ENCODE results near the gene PRKCB. TPM values are rescaled to one million over a fixed set of nuclear protein-coding genes. Genes with fewer than 3 reads are reported as not detected.

The PRKCB gene
- polyA plus RNA-seq, 1 donor from 2014 or later: 27.6 TPM

- H3K79me2 ChIP-seq (replicated peaks; ENCODE audit: insufficient read depth, low read length): no peaks in the 10 kb centered on the region
- no peak overlapping the region for H3K9ac ChIP-seq (ENCODE audit: low read length)
- H3K27ac ChIP-seq (ENCODE audit: low read length): no peak overlapping the region
- H3K36me3 ChIP-seq (ENCODE audit: insufficient read depth, low read length): no peaks in the 10 kb centered on the region
- H3K4me2 ChIP-seq (ENCODE audit: low read length): no peak overlapping the region
- TF ChIP-seq REST (IDR thresholded peaks at IDR 0.05; ENCODE audit: borderline replicate concordance) (no peak), EP300 (conservative IDR thresholded peaks at IDR 0.05; ENCODE audit: poor library complexity, severe bottlenecking) (no peak), EZH2 (IDR thresholded peaks at IDR 0.05; ENCODE audit: borderline replicate concordance, insufficient read depth, low read length, poor library complexity, severe bottlenecking) (no peak), RAD21 (conservative IDR thresholded peaks at IDR 0.05) (no peak), SMC3 (conservative IDR thresholded peaks at IDR 0.05; ENCODE audit: poor library complexity) (no peak), POLR2AphosphoS5 (IDR thresholded peaks at IDR 0.05) (no peak), TAF1 (IDR thresholded peaks at IDR 0.05; ENCODE audit: low read depth) (no peak), MXI1 (conservative IDR thresholded peaks at IDR 0.05; ENCODE audit: poor library complexity, severe bottlenecking) (no peak), CTCF (IDR thresholded peaks at IDR 0.05; ENCODE audit: poor library complexity, severe bottlenecking) (no peak)
- H3K4me3 ChIP-seq (ENCODE audit: low read length): no peak overlapping the region
- H3K9me2 ChIP-seq (ENCODE audit: insufficient read depth, low read length): no peaks in the 10 kb centered on the region
- H2AFZ ChIP-seq (ENCODE audit: low read depth, low read length): no peak overlapping the region
- no peaks in the 10 kb centered on the region for H3F3A ChIP-seq (ENCODE audit: insufficient read depth, low read length, poor library complexity, severe bottlenecking)
- H3K9me3 ChIP-seq (ENCODE audit: low read length): no peaks in the 10 kb centered on the region
- no peaks in the 10 kb centered on the region for H3K27me3 ChIP-seq (ENCODE audit: insufficient read depth, low read depth, low read length)
- no peaks in the 10 kb centered on the region for H4K20me1 ChIP-seq (ENCODE audit: insufficient read depth)
These were observed 317.0 kb downstream of the PRKCB start for GRCh38 chr16:24152826-24153225.

GRCh38 chr16:24156777-24157176, 321.0 kb downstream of the PRKCB start:
- H3K36me3 ChIP-seq (ENCODE audit: insufficient read depth, low read length): no peaks in the 10 kb centered on the region
- no peaks in the 10 kb centered on the region for H3K9me3 ChIP-seq (ENCODE audit: low read length)
- TF ChIP-seq RAD21 (conservative IDR thresholded peaks at IDR 0.05): no peak
- TF ChIP-seq CTCF (IDR thresholded peaks at IDR 0.05; ENCODE audit: poor library complexity, severe bottlenecking): no peak
- TF ChIP-seq SMC3 (conservative IDR thresholded peaks at IDR 0.05; ENCODE audit: poor library complexity): no peak
- TF ChIP-seq EZH2 (IDR thresholded peaks at IDR 0.05; ENCODE audit: borderline replicate concordance, insufficient read depth, low read length, poor library complexity, severe bottlenecking): no peak
- TF ChIP-seq MXI1 (conservative IDR thresholded peaks at IDR 0.05; ENCODE audit: poor library complexity, severe bottlenecking): no peak
- no peak for TF ChIP-seq TAF1 (IDR thresholded peaks at IDR 0.05; ENCODE audit: low read depth)
- TF ChIP-seq EP300 (conservative IDR thresholded peaks at IDR 0.05; ENCODE audit: poor library complexity, severe bottlenecking): no peak
- no peak for TF ChIP-seq REST (IDR thresholded peaks at IDR 0.05; ENCODE audit: borderline replicate concordance)
- no peak for TF ChIP-seq POLR2AphosphoS5 (IDR thresholded peaks at IDR 0.05)
- no peaks in the 10 kb centered on the region for H3F3A ChIP-seq (ENCODE audit: insufficient read depth, low read length, poor library complexity, severe bottlenecking)
- H3K27me3 ChIP-seq (ENCODE audit: insufficient read depth, low read depth, low read length): no peaks in the 10 kb centered on the region
- H3K4me3 ChIP-seq (ENCODE audit: low read length): no peak overlapping the region
- H3K4me2 ChIP-seq (ENCODE audit: low read length): no peak overlapping the region
- no peak overlapping the region for H2AFZ ChIP-seq (ENCODE audit: low read depth, low read length)
- H3K9ac ChIP-seq (ENCODE audit: low read length): no peak overlapping the region
- H3K79me2 ChIP-seq (replicated peaks; ENCODE audit: insufficient read depth, low read length): no peaks in the 10 kb centered on the region
- H3K27ac ChIP-seq (ENCODE audit: low read length): no peak overlapping the region
- H4K20me1 ChIP-seq (ENCODE audit: insufficient read depth): no peaks in the 10 kb centered on the region
- no peaks in the 10 kb centered on the region for H3K9me2 ChIP-seq (ENCODE audit: insufficient read depth, low read length)

All from neural cell (in vitro differentiated cells).